IPS-18c (cell line): ENCODE measurements around the gene BRAT1.
"Not testable (repeated sequence)": the region's sequence is repeated elsewhere in the genome, so short reads cannot be mapped to it uniquely, and the experiment has no call there.

Experiments used
- H3K4me3 ChIP-seq: 2 replicates; pipeline ENCODE4 v1.7.0; 2013; ENCODE audit warnings: low read depth, mild to moderate bottlenecking, low read length, moderate library complexity; ENCODE audit not compliant: insufficient read depth
- H3K9me3 ChIP-seq: one replicate; pipeline ENCODE4 v1.6.1; 2013; ENCODE audit warnings: mild to moderate bottlenecking, low read length, moderate library complexity; ENCODE audit not compliant: control insufficient read depth, insufficient read depth

The BRAT1 gene

GRCh38 chr7:2569421-2569820, 14.1 kb upstream of the BRAT1 start:
- Histone ChIP-seq H3K9me3 (no peaks in the 10 kb centered on the region), H3K4me3 (no peak overlapping the region)

DNA sequence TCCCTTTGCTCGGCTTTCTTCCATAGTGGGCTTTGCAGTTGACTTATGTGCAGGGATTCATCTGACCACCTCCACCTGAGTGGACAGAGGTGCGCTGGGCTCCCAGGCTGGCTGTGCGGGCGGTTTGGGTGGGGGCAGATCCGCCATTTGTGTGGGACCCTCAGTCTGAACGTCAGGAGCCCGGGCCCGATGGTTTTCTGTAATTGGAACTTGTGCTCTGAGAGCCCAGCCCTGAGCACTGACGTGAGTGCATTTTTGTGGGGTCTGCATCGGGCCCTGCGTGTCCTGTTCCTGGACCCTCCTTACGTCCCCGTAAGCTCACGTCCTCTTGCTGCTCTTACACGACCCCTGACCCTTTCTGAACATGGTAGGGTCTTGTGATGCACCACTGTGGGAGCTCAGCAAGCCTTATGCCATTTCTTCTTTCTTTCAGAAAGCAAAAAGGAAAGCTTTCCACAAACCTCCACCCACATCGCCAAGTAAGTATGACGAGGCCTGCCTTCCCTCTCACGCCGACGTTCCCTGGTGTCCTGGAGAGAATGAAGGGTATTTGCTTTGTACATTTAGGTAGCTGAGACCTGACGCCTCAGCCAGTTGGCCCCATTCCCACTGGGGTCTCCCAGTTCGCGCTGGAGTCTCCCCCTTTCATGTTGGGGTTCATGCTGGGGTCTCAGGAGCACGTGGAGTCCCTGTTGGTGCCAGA, 13.3 kb upstream of the BRAT1 start:
- Histone ChIP-seq H3K4me3 (no peak overlapping the region), H3K9me3 (no peaks in the 10 kb centered on the region)

GRCh38 chr7:2567679-2568278, 12.5 kb upstream of the BRAT1 start:
- Histone ChIP-seq H3K9me3 (no peaks in the 10 kb centered on the region), H3K4me3 (no peak overlapping the region)

GRCh38 chr7:2566890-2567678, 11.8 kb upstream of the BRAT1 start:
- Histone ChIP-seq H3K4me3 (no peak overlapping the region), H3K9me3 (no peaks in the 10 kb centered on the region)

DNA sequence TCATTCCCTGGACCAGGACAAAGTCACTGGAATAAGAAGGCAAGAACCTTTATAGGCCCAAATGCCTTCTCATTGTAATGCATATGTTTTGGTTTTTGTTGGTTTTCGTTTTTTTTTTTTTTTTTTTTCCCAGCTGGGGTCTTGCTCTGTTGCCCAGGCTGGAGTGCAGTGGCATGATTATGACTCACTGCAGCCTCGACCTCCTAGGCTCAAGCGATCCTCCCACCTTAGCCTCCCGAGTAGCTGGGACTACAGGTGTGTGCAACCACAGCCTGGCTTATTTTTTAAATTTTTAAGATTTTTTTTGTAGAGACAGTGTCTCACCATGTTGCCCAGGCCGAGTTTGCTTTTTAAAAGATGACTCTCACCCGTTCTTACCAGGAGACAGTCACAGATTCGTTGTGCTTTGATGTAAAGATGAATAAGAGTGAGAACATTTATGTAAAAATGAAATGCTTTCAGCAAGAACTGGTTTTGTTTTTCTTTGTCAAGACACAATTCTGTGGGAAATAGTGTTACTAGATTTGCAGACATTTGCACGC, 11.1 kb upstream of the BRAT1 start:
- Histone ChIP-seq H3K9me3 (no peaks in the 10 kb centered on the region), H3K4me3 (no peak overlapping the region)

DNA sequence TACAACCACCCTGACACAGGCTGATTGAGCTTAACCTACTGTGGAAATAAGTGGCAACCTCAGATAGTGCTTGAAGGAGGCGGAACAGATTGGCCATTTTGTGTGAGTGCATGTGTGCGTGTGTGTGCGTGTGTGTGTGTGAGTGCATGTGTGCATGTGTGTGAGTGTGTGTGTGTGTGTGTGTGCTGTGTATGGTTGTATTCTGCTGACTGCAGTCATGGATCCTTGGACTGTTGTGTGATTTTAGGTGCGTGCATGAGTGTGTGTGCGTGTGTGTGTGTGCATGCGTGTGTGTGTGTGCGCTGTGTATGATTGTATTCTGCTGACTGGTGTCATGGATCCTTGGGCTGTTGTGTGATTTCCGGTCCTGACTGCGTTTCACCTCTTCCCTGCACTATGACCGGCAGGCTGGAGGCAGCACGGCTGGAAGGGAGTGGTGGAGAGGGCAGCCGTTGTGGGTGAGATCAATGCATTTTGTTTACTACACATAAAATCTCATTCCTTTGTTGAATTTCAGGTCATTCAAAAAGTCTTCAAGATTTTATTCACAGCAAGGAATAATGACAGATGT, 9.7 kb upstream of the BRAT1 start:
- no peak overlapping the region for H3K4me3 ChIP-seq
- H3K9me3 ChIP-seq: no peaks in the 10 kb centered on the region

DNA sequence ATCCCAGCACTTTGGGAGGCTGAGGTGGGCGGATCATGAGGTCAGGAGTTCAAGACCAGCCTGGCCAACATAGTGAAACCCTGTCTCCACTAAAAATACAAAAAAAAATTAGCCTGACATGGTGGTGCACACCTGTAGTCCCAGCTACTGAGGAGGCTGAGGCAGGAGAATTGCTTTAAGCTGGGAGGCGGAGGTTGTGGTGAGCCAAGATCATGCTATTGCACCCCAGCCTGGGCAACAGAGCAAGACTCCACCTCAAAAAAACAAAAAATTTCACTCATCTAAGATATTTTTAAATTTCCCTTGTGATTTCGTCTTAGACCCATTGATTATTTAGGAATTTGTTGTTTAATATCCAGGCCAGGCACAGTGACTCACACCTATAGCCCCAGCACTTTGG, 8.6 kb upstream of the BRAT1 start:
- not testable (repeated sequence) for H3K4me3 ChIP-seq, H3K9me3 ChIP-seq

DNA sequence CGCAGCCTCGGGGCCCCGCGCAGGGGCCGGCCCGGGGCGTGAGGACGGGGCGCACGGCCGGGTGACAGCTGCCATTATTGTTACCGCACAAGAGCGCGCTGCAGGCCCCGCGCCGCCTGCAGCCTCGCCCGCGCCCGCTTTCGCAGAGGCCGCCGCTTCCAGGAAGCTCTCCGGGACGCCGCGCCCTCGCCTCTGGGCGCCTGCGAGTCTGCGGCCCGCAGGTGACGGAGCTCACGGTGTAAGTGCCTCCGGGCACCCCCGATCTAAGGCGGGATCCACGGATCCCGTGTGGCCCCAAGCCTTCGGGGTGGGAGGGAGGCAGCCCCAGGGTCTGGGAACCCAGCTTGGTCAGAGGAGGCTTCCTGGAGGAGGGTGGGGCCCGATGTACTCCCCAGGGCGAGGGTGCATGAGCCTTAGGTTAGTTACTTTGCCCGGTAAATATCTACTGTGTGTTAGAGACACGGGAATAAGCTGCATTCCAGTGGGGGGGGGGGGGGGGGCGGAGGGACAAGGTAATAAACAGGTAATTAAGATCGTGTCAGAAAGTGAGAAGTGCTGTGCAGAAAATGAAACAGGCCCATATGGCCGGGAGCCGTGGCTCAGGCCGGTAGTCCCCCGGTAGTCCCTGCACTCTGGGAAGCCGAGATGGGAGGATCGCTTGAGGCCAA, 4.1 kb upstream of the BRAT1 start:
- Histone ChIP-seq H3K4me3 (peak overlapping the region; percentile 90), H3K9me3 (no peaks in the 10 kb centered on the region)

- Histone ChIP-seq H3K9me3 (no peaks in the 10 kb centered on the region), H3K4me3 (peak within 1 kb of the TSS; percentile 90)
Observed at GRCh38 chr7:2558629-2559282, 3.4 kb upstream of the BRAT1 start, which contains the start of gene IQCE. Gene IQCE, plus strand, starts transcription at chr7:2558979. Its CDS starts 203 bp downstream, at chr7:2559182.

GRCh38 chr7:2554661-2555111, 638 bp downstream of the BRAT1 start:
- Histone ChIP-seq H3K9me3 (no peaks in the 10 kb centered on the region), H3K4me3 (peak overlapping the region; percentile 77)

DNA sequence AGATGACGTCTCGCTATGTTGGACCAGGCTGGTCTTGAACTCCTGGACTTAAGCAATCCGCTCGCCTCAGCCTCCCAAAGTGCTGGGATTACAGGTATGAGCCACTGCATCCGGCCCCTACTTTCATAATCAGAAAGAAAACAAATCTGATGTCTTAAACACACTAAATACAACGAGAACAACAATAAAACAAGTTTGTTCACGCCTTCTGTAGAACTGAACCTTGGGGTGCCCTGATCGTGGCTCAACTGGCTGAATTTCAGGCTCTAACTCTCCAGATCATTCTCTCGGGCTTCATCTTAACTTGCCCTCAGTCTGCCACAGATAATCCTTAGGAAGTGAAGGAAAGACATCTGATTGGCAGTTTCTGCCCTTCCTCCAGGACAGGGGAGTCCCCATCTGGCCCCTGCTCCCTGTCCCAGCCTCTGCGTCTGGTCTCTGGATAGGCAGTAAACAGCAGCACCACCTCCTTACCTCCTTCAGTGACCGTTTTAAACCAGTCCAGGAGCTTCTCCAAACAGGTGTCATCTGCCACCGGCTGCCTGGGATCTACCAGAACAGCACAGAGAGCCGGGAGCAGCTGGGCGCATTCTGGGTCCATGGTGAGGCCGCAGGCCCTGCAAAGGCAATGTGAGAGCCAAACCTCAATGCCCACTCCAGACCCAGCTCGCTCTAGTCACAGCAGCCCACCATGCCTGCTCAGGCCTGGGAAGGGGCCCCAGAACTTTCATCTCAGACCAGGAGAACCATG, 1.3 kb downstream of the BRAT1 start:
- Histone ChIP-seq H3K9me3 (no peaks in the 10 kb centered on the region), H3K4me3 (peak overlapping the region; percentile 77)

GRCh38 chr7:2553108-2553507, 2.2 kb downstream of the BRAT1 start:
- no peak overlapping the region for H3K4me3 ChIP-seq
- no peaks in the 10 kb centered on the region for H3K9me3 ChIP-seq

- H3K9me3 ChIP-seq: no peaks in the 10 kb centered on the region
- no peak overlapping the region for H3K4me3 ChIP-seq
Observed at GRCh38 chr7:2551418-2551817, 3.9 kb downstream of the BRAT1 start.

DNA sequence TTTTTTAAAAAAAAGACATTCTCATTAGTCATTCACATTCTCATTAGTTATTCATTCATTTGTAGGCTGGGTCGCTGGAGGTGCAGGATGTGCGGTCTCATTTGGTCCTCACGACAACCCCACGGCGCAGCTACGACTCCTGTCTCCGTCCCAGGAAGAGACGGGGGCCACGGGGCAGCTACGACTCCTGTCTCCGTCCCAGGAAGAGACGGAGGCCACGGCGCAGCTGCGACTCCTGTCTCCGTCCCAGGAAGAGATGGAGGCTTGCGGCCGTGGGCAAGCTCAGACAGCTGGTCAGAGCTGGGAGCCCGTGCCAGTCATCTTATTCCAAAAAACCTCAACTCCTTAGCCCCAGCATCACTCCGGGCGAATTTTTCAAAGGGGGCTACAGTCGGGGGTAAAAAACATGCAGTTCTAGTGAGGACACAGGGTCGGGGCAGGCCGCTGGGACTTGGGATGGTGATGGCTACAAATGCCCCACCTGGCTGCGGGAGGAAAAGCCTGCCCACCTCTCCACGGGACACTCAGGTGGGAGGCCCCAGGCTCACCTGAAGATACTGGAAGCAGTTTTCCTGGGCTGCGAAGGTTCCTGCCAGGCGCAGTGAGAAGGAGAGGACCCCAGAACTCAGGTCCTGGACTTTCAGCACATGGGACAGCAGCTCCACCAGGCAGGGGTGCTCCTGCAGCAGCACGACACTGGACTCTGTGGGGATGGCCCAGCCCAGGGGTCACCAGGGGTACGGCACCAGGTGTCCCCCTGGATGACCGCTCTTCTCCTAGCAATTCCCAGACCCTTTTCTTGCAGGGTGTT, 8.3 kb downstream of the BRAT1 start:
- Histone ChIP-seq H3K4me3 (no peak overlapping the region), H3K9me3 (peaks cover under 1% of the 10 kb centered on the region)

DNA sequence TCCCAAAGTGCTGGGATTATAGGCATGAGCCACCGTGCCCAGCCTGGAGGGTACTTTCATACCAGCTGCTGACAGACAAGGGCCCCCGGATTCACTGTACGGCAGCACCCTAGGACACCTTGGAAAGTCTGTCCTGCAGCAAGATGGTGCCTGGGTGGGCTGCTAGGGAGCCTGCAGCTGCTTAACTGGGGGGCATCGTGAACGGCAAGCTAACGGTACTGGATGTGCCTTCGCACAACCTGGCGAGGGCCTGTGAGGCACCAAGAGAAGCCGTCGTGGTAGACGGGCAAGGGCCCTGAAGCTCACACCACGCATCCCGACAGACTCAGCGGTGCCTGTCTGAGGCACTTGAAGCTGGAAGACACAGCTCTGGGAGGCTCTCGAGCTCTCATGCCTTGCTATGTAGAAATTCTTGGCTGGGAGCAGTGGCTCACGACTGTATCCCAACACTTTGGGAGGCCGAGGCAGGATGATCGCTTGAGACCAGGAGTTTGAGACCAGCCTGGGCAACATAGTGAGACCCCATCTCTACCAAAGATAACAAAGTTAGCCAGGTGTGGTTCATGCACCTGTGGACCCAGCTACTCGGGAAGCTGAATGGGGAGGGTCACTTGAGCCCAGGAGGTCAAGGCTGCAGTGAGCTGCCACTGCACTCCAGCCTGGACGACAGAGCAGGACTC, 9.4 kb downstream of the BRAT1 start:
- Histone ChIP-seq H3K4me3 (no peak overlapping the region), H3K9me3 (peaks cover 2% of the 10 kb centered on the region)
